K562 (cell line): Measurements from ENCODE around the gene PLTP. TPM values are rescaled to one million over a fixed set of nuclear protein-coding genes. Genes with fewer than 3 reads are reported as not detected.

Experiments
- BACH1 ChIP-seq: fragments of 200-800 bp; sonication (Bioruptor generic); IDR thresholded peaks from 2 replicates; pipeline ENCODE4 v1.6.1; 2016; ENCODE audit warnings: missing genetic modification characterization, missing compliant biosample characterization
- BRD9 ChIP-seq: fragments of 450-650 bp; IDR thresholded peaks from 2 replicates; pipeline ENCODE4 v1.6.1; 2018; ENCODE audit warnings: low read depth; ENCODE audit not compliant: partially characterized antibody
- CCNT2 ChIP-seq: IDR thresholded peaks from 2 replicates; pipeline ENCODE4 v1.6.1; 2011; ENCODE audit warnings: borderline replicate concordance, low read depth, mild to moderate bottlenecking, moderate library complexity, mixed read lengths, low read length; ENCODE audit not compliant: insufficient read length; ENCODE audit errors: extremely low read depth
- CTCF ChIP-seq, 3 experiments: IDR thresholded peaks in 2 of 3; conservative IDR thresholded peaks in 1 of 3; 2 replicates each; pipeline ENCODE4 v1.5.1; 2011 to 2012; ENCODE audit warnings: low read length in 3 of 3, mild to moderate bottlenecking in 3 of 3, control low read depth in 2 of 3, improper control_type of control experiment in 1 of 3, inconsistent platforms in 1 of 3, low read depth in 1 of 3, mixed read lengths in 1 of 3, moderate library complexity in 1 of 3; ENCODE audit not compliant: insufficient read depth in 2 of 3
- HEY1 ChIP-seq: fragments of 250-450 bp; sonication (Bioruptor Pico); IDR thresholded peaks from 2 replicates; pipeline ENCODE4 v1.5.0; 2020; ENCODE audit warnings: mild to moderate bottlenecking, moderate library complexity, borderline replicate concordance
- JUND ChIP-seq, 2 experiments: IDR thresholded peaks; 2 replicates in 1 of 2; 3 replicates in 1 of 2; pipeline ENCODE4 v1.6.1; 2011; ENCODE audit warnings: borderline replicate concordance in 2 of 2, low read depth in 2 of 2, low read length in 2 of 2, improper control_type of control experiment in 1 of 2, missing biosample characterization in 1 of 2, missing genetic modification characterization in 1 of 2, missing genetic modification reagents in 1 of 2
- MEIS2 ChIP-seq: fragments of 450-650 bp; IDR thresholded peaks from 2 replicates; pipeline ENCODE4 v1.6.1; 2014; ENCODE audit warnings: mild to moderate bottlenecking; ENCODE audit not compliant: partially characterized antibody
- MLLT1 ChIP-seq, 2 experiments: fragments of 450-650 bp; IDR thresholded peaks; 2 replicates each; pipeline ENCODE4 v1.6.1; 2016
- NBN ChIP-seq: fragments of 450-650 bp; IDR thresholded peaks from 2 replicates; pipeline ENCODE4 v1.6.1; 2016; ENCODE audit warnings: low read depth, mild to moderate bottlenecking
- NCOA6 ChIP-seq: fragments of 450-650 bp; IDR thresholded peaks from 2 replicates; pipeline ENCODE4 v1.6.1; 2017; ENCODE audit warnings: mild to moderate bottlenecking
- NR3C1 ChIP-seq: sonication (generic); formaldehyde crosslinking; IDR thresholded peaks from 2 replicates; pipeline ENCODE4 v1.8.1; 2022; ENCODE audit warnings: missing genetic modification reagents
- NR4A1 ChIP-seq, 2 experiments: fragments of 250-450 bp in 1 of 2; fragments of 450-650 bp in 1 of 2; sonication (Bioruptor Pico) in 1 of 2; IDR thresholded peaks; 2 replicates each; pipeline versions ENCODE4 v1.4.0 to v1.6.1; 2016 to 2020; ENCODE audit warnings: mild to moderate bottlenecking in 2 of 2, missing compliant biosample characterization in 1 of 2, missing genetic modification characterization in 1 of 2, moderate library complexity in 1 of 2
- POLR2A ChIP-seq: fragments of 450-650 bp; conservative IDR thresholded peaks from 2 replicates; pipeline ENCODE4 v1.6.1; 2016
- RBM39 ChIP-seq: fragments of 200-400 bp; formaldehyde crosslinking; optimal IDR thresholded peaks from 2 replicates; pipeline ENCODE3; 2018; ENCODE audit warnings: low read depth, low read length
- TCF7 ChIP-seq: sonication (generic); IDR thresholded peaks from 2 replicates; pipeline ENCODE4 v1.6.1; 2016; ENCODE audit warnings: antibody characterized with exemption, borderline replicate concordance
- TCF7L2 ChIP-seq: fragments of 150-350 bp; IDR thresholded peaks from 2 replicates; pipeline ENCODE4 v1.6.1; 2016; ENCODE audit warnings: low read depth, mild to moderate bottlenecking, low read length, moderate library complexity
- YY1 ChIP-seq, 3 experiments: IDR thresholded peaks; 2 replicates each; pipeline ENCODE4 v1.6.1; 2011; ENCODE audit warnings: low read length in 2 of 3, mild to moderate bottlenecking in 2 of 3, moderate library complexity in 2 of 3, borderline replicate concordance in 1 of 3, control low read depth in 1 of 3, low read depth in 1 of 3; ENCODE audit not compliant: insufficient read depth in 3 of 3, insufficient replicate concordance in 2 of 3, control insufficient read depth in 1 of 3, insufficient read length in 1 of 3; ENCODE audit errors: extremely low read depth in 1 of 3
- ZNF354B ChIP-seq: fragments of 250-450 bp; sonication (Bioruptor Pico); IDR thresholded peaks from 2 replicates; pipeline ENCODE4 v1.4.0; 2020
- ZNF408 ChIP-seq: fragments of 250-450 bp; sonication (Bioruptor Pico); IDR thresholded peaks from 2 replicates; pipeline ENCODE4 v1.4.0; 2020; ENCODE audit warnings: low read depth, mild to moderate bottlenecking, moderate library complexity
- polyA plus RNA-seq, 8 experiments: library from polyadenylated mRNA; depleted of rRNA in 4 of 8; stranded (reverse) in 5 of 8; unstranded in 3 of 8; fragments of >200 nt; fragmentation: Nextera tagmentation in 2 of 8; fragmentation: Illumina TruSeq in 1 of 8; extraction: Ambion mirVana in 2 of 8; extraction: Trizol in 1 of 8; gene quantifications; 2 replicates each; pipeline versions ENCODE4 v1.2.1 to v1.2.3, GENCODE V29; 2011 to 2014; ENCODE audit warnings: inconsistent platforms in 1 of 8, missing spikeins in 1 of 8
- total RNA-seq, 7 experiments: library from RNA; depleted of rRNA in 6 of 7; stranded (reverse); fragments of >200 nt in 6 of 7; fragmentation: Illumina TruSeq in 2 of 7; extraction: Trizol in 2 of 7; gene quantifications; 2 replicates each; pipeline versions ENCODE4 v1.2.1 to v1.2.3, GENCODE V29; 2011 to 2021; ENCODE audit warnings: low replicate concordance in 1 of 7
- TF ChIP-seq, protein P1 (sequence below): fragments of 450-650 bp; formaldehyde crosslinking; conservative IDR thresholded peaks from 2 replicates; pipeline ENCODE4 v1.4.0; 2022; ENCODE audit warnings: mild to moderate bottlenecking, missing genetic modification characterization

Gene PLTP
- total and polyA plus RNA-seq, 9 of the 15 experiments (the other 6 are each of a cell fraction or from before 2014, with no cell fraction given), result 2.8 to 29.3 (median 17.6) TPM

GRCh38 chr20:45857114-45857881, 54.7 kb downstream of the PLTP start, which contains the start of the genes ACOT8 and ZSWIM3 (continued):
- TF ChIP-seq YY1 (IDR thresholded peaks at IDR 0.05; ENCODE audit: borderline replicate concordance in 1 of 3, control insufficient read depth in 1 of 3, extremely low read depth in 1 of 3, insufficient read depth in 3 of 3, insufficient read length in 1 of 3, insufficient replicate concordance in 2 of 3, low read depth in 1 of 3, low read length in 2 of 3) (peak in 2 of 3 experiments; percentile 22 to 55), TCF7L2 (no peak), MLLT1 (IDR thresholded peaks at IDR 0.05) (peak in 1 of 2 experiments; percentile 98; a peak in 2 of 4 replicates), BACH1 (tag) (no peak), CTCF (IDR thresholded peaks at IDR 0.05 in 2 of 3, conservative IDR thresholded peaks at IDR 0.05 in 1 of 3; ENCODE audit: insufficient read depth in 2 of 3, low read depth in 1 of 3, low read length in 3 of 3) (peak in 1 of 3 experiments; percentile 12; a peak in 1 of 6 replicates), NBN (no peak), POLR2A (peak; percentile 84), NR4A1 (CRISPR knock-in tag; IDR thresholded peaks at IDR 0.05) (no peak), NR4A1 (tag; IDR thresholded peaks at IDR 0.05) (peak; percentile 27; the same call in 1 of the 2 replicates), ZNF408 (CRISPR knock-in tag) (no peak), RBM39 (no peak), TCF7 (no peak), HEY1 (CRISPR knock-in tag) (no peak), BRD9 (peak; percentile 22), NCOA6 (no peak), CCNT2 (no peak), ZNF354B (CRISPR knock-in tag) (no peak), JUND (IDR thresholded peaks at IDR 0.05; ENCODE audit: borderline replicate concordance, low read depth, low read length) (peak; percentile 36; the same call in 1 of the 2 replicates), JUND (tag; IDR thresholded peaks at IDR 0.05; ENCODE audit: borderline replicate concordance, low read depth, low read length) (no peak), MEIS2 (peak; percentile 78), NR3C1 (CRISPR knock-in tag) (no peak)
- TF ChIP-seq, protein P1, sequence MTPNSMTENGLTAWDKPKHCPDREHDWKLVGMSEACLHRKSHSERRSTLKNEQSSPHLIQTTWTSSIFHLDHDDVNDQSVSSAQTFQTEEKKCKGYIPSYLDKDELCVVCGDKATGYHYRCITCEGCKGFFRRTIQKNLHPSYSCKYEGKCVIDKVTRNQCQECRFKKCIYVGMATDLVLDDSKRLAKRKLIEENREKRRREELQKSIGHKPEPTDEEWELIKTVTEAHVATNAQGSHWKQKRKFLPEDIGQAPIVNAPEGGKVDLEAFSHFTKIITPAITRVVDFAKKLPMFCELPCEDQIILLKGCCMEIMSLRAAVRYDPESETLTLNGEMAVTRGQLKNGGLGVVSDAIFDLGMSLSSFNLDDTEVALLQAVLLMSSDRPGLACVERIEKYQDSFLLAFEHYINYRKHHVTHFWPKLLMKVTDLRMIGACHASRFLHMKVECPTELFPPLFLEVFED (CRISPR knock-in tag), result 0 out of 2 replicates have a peak, but pooled peaks have one; percentile 19
